ENCODE measurements around the gene MYL3. TPM values are rescaled to one million over a fixed set of nuclear protein-coding genes. Genes with fewer than 3 reads are reported as not detected.

Gene MYL3
- total and polyA plus RNA-seq, 8 donors, result 3.1 to 13.4 (median 11.2) TPM

DNA sequence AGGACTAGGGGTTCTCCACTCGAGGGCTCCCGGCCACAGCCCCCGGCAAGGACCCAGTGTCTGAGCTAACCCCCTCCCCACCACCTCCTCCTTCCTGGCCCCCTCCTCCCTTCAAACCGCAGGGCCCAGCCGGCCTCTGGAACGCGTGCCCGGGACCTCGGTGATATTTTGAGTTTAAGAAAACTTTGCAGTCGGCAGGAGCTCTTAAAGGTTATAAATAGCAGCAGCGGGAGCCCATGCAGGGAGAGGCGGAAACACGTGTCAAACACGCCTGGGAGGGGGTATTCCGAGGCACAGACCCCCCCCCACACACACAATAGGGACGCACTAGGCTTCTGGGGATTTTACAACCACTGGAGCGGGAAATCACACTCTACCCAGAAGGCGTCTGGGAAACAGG is 11.2 kb upstream of the MYL3 start:
- DNase-seq, result peak in 1 of 4 donors; percentile 85
- Histone ChIP-seq H3K4me3 (no peak overlapping the region), H3K9me3 (no peaks in the 10 kb centered on the region), H3K36me3 (no peaks in the 10 kb centered on the region), H3K4me1 (peaks cover 0 to 3% of the 10 kb centered on the region in 2 donors), H3K27ac (no peak overlapping the region), H3K27me3 (peaks cover 0 to 12% of the 10 kb centered on the region in 2 donors)
- TF ChIP-seq, protein P1, sequence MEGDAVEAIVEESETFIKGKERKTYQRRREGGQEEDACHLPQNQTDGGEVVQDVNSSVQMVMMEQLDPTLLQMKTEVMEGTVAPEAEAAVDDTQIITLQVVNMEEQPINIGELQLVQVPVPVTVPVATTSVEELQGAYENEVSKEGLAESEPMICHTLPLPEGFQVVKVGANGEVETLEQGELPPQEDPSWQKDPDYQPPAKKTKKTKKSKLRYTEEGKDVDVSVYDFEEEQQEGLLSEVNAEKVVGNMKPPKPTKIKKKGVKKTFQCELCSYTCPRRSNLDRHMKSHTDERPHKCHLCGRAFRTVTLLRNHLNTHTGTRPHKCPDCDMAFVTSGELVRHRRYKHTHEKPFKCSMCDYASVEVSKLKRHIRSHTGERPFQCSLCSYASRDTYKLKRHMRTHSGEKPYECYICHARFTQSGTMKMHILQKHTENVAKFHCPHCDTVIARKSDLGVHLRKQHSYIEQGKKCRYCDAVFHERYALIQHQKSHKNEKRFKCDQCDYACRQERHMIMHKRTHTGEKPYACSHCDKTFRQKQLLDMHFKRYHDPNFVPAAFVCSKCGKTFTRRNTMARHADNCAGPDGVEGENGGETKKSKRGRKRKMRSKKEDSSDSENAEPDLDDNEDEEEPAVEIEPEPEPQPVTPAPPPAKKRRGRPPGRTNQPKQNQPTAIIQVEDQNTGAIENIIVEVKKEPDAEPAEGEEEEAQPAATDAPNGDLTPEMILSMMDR (IDR thresholded peaks at IDR 0.05), result no peak
- intact Hi-C loops (cut with DNase I), result no loop called here
- no peak for ATAC-seq

DNA sequence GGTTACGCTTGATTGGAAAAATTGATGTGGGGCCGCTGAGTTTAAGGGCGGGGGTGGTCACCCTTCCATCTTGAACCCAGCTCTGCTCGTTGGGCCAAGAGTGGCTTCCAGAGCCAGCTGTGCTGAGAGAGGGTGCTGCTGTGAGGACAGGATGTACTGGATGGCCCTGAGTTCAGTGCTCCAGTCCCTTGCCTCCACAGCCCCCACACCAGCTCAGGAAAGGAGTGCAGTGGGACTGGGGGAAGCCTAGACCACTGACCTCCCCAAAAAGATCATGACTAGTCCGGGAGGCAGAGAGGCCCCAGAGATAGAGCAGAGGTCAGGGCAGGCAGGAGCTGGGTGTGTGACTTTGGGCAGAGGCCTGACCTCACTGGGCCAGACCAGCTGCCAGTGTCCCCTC is 10.3 kb upstream of the MYL3 start:
- no peak overlapping the region for H3K27ac ChIP-seq
- ATAC-seq, result no peak
- peaks cover 3 to 4% of the 10 kb centered on the region in 2 donors for H3K4me1 ChIP-seq
- H3K9me3 ChIP-seq, result no peaks in the 10 kb centered on the region
- DNase-seq, result no peak
- H3K4me3 ChIP-seq, result no peak overlapping the region
- TF ChIP-seq, protein P1 (IDR thresholded peaks at IDR 0.05), result no peak
- no peaks in the 10 kb centered on the region for H3K36me3 ChIP-seq
- H3K27me3 ChIP-seq, result peaks cover 0 to 12% of the 10 kb centered on the region in 2 donors
- intact Hi-C loops (cut with DNase I), result no loop called here

DNA sequence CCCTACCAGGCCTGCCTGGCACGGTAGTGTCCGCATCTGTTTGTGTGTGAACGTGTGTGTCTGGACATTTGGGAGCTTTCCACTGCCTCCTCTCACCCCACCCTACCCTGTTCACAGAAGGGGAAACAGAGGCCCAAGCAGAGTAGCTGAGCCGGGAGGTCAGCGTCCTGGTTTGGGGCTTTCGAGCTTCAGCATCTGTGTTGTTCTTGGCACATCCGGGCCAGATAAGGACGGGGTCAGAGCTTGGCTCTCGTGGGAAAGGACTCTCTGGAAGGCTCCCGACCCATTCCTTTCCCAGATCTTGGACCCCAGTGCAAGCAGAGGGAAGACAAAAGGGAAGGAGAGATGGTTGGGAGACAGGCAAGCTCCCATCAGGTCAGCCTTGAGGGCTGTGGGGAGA is 8.0 kb upstream of the MYL3 start:
- Histone ChIP-seq H3K9me3 (no peaks in the 10 kb centered on the region), H3K4me1 (peaks cover 10 to 24% of the 10 kb centered on the region in 2 donors), H3K4me3 (no peak overlapping the region), H3K27ac (no peak overlapping the region), H3K27me3 (peaks cover 0 to 12% of the 10 kb centered on the region in 2 donors), H3K36me3 (no peaks in the 10 kb centered on the region)
- ATAC-seq (no peak), DNase-seq (no peak)
- TF ChIP-seq, protein P1 (IDR thresholded peaks at IDR 0.05), result no peak
- intact Hi-C loops (cut with DNase I), result no loop called here

DNA sequence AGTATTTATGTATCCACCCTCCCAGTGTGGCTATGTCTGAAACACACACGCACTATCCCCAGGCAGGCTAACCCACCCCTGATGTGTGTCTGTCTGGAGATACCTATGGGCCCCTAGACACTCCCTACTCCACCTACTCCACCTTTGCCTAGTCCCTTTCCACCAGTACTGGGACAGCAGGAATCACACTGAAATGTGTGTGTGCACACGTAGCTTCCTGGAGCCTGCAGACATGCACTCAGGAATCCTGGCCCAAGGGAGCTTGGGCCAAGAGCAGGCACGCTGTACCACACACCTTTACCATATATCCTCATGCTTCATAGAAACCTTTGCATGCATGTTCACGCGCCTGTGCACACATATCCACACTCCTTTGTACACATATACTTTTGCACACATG is 7.4 kb upstream of the MYL3 start:
- H3K4me1 ChIP-seq, result peaks cover 10 to 24% of the 10 kb centered on the region in 2 donors
- H3K4me3 ChIP-seq, result no peak overlapping the region
- intact Hi-C loops (cut with DNase I), result no loop called here
- ATAC-seq (no peak), DNase-seq (no peak)
- TF ChIP-seq, protein P1 (IDR thresholded peaks at IDR 0.05), result no peak
- no peaks in the 10 kb centered on the region for H3K9me3 ChIP-seq
- H3K27ac ChIP-seq, result no peak overlapping the region
- H3K27me3 ChIP-seq, result peaks cover 0 to 12% of the 10 kb centered on the region in 2 donors
- H3K36me3 ChIP-seq, result no peaks in the 10 kb centered on the region

DNA sequence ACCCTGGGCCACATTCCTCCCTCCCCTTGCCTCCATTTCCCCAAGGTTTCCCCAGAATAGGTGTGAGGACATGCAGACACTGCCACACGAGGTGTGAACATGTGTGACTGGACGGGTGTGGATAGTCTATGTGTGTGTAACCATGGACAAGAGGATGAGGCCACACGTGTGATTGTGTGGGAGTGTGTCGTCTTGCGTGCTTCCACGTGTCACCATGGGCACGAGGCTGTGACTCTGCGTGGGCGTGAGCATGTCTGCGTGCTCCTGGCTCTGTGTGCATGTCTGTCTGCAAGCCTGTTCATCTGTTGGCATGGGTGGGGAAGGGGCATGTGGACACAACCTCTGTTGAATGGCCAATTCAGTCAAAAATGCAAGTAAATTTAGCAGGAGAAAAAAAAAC is 6.2 kb upstream of the MYL3 start:
- ATAC-seq, result no peak
- DNase-seq, result no peak
- H3K9me3 ChIP-seq, result no peaks in the 10 kb centered on the region
- TF ChIP-seq, protein P1 (IDR thresholded peaks at IDR 0.05), result no peak
- H3K4me3 ChIP-seq, result no peak overlapping the region
- peaks cover 14 to 36% of the 10 kb centered on the region in 2 donors for H3K4me1 ChIP-seq
- H3K36me3 ChIP-seq, result no peaks in the 10 kb centered on the region
- intact Hi-C loops (cut with DNase I), result no loop called here
- no peak overlapping the region for H3K27ac ChIP-seq
- peaks cover 0 to 7% of the 10 kb centered on the region in 2 donors for H3K27me3 ChIP-seq

Data from left lung (tissue), 10 donors.